A673 (cell line): ENCODE data around the gene RRAS. TPM values are rescaled to one million over a fixed set of nuclear protein-coding genes. Genes with fewer than 3 reads are reported as not detected.

ENCODE experiments used
- BruUV-seq: library from RNA; stranded (reverse); fragments of 400-500 nt; replicated peaks from 2 replicates; lab custom pipeline; 2021; lab: Mats Ljungman, UMichigan
- CTCF ChIA-PET: fragments of 300-600 bp; sonication (Branson Sonifier 250); formaldehyde crosslinking; loops from one replicate; lab custom pipeline; 2022; ENCODE audit warnings: antibody characterized with exemption; lab: Charles Lee
- POLR2A ChIA-PET: fragments of 300-600 bp; sonication (Branson Sonifier 250); formaldehyde crosslinking; loops from one replicate; lab custom pipeline; 2022; ENCODE audit warnings: antibody characterized with exemption; ENCODE audit not compliant: low non-redundant PET; lab: Charles Lee
- DNase-seq: peaks from one replicate; pipeline ENCODE4 v3.0.0-alpha.2; 2015; ENCODE audit warnings: low spot score
- H3K27ac ChIP-seq: fragments of 200-600 bp; sonication (generic); 2 replicates; pipeline ENCODE4 v1.5.1; 2016; ENCODE audit warnings: mixed run types, low read depth, mild to moderate bottlenecking, mixed read lengths, antibody characterized with exemption, low read length; ENCODE audit not compliant: poor library complexity, severe bottlenecking
- H3K27me3 ChIP-seq: fragments of 200-600 bp; sonication (generic); replicated peaks from 2 replicates; pipeline ENCODE4 v1.6.1; 2017; ENCODE audit warnings: mixed run types, low read depth, mild to moderate bottlenecking, mixed read lengths, antibody characterized with exemption, low read length; ENCODE audit not compliant: insufficient read depth, poor library complexity
- H3K36me3 ChIP-seq: fragments of 200-600 bp; sonication (generic); 2 replicates; pipeline ENCODE4 v1.6.1; 2016; ENCODE audit warnings: mixed run types, mild to moderate bottlenecking, mixed read lengths, antibody characterized with exemption, low read length; ENCODE audit not compliant: insufficient read depth, poor library complexity, severe bottlenecking
- H3K4me1 ChIP-seq: fragments of 200-600 bp; sonication (generic); 2 replicates; pipeline ENCODE4 v1.6.1; 2017; ENCODE audit warnings: mixed run types, mild to moderate bottlenecking, mixed read lengths, antibody characterized with exemption, low read length; ENCODE audit not compliant: insufficient read depth, poor library complexity, severe bottlenecking
- H3K4me3 ChIP-seq: fragments of 200-600 bp; sonication (generic); 2 replicates; pipeline ENCODE4 v1.5.1; 2016; ENCODE audit warnings: low read depth, mixed run types, mild to moderate bottlenecking, mixed read lengths, low read length; ENCODE audit not compliant: poor library complexity, severe bottlenecking
- H3K9me3 ChIP-seq: fragments of 200-600 bp; sonication (generic); 2 replicates; pipeline ENCODE4 v1.6.1; 2016; ENCODE audit warnings: mixed run types, low read depth, mild to moderate bottlenecking, mixed read lengths, antibody characterized with exemption, low read length; ENCODE audit not compliant: poor library complexity, severe bottlenecking
- EZH2 ChIP-seq: fragments of 200-600 bp; sonication (generic); IDR thresholded peaks from 2 replicates; pipeline ENCODE4 v1.6.1; 2017; ENCODE audit warnings: borderline replicate concordance, low read depth, mild to moderate bottlenecking, mixed read lengths, antibody characterized with exemption, low read length; ENCODE audit not compliant: poor library complexity, severe bottlenecking
- intact Hi-C: fragments of 100-400 bp; cut with micrococcal nuclease; formaldehyde crosslinking; loops from one replicate; pipeline ENCODE4 v1.10.0; 2022; ENCODE audit not compliant: unreplicated experiment
- total RNA-seq: library from RNA; stranded (reverse); gene quantifications from 2 replicates; pipeline ENCODE4 v1.2.3, GENCODE V29; 2021
- TF ChIP-seq, protein P1 (sequence below): fragments of 300-800, 200-600 bp; sonication (generic); conservative IDR thresholded peaks from 2 replicates; pipeline ENCODE4 v1.5.1; 2017; ENCODE audit warnings: low read depth, mild to moderate bottlenecking, antibody characterized with exemption, low read length, moderate library complexity, mixed read lengths

Gene RRAS
- total RNA-seq, 1 experiment from 2014 or later, result 27.6 TPM

DNA sequence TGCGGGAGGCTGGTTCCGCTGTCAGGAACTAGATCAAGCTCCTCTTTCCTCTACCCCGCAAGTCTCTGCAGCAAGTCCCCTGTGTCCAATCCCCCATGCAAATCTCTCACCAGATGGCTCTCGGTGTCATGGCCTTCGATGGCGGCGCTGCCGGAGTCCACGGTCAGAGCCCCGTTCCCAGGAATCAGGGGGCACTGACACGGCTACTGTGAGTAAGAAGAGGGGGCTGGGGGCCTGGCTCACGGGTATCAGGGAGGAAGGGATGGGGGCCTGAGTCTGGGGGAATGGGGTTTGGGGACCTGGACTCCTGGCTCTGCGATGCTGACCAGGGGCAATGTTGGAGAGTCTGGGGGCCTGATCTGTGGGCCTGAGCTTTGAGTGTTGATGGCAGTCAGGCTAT, 6.1 kb upstream of the RRAS start:
- intact Hi-C loops, result no loop called here
- Histone ChIP-seq H3K27ac (peak overlapping the region; percentile 26), H3K9me3 (no peaks in the 10 kb centered on the region), H3K4me1 (peaks cover 17% of the 10 kb centered on the region), H3K4me3 (no peak overlapping the region), H3K36me3 (peaks cover 43% of the 10 kb centered on the region), H3K27me3 (no peaks in the 10 kb centered on the region)
- TF ChIP-seq EZH2, result no peak
- TF ChIP-seq, protein P1, sequence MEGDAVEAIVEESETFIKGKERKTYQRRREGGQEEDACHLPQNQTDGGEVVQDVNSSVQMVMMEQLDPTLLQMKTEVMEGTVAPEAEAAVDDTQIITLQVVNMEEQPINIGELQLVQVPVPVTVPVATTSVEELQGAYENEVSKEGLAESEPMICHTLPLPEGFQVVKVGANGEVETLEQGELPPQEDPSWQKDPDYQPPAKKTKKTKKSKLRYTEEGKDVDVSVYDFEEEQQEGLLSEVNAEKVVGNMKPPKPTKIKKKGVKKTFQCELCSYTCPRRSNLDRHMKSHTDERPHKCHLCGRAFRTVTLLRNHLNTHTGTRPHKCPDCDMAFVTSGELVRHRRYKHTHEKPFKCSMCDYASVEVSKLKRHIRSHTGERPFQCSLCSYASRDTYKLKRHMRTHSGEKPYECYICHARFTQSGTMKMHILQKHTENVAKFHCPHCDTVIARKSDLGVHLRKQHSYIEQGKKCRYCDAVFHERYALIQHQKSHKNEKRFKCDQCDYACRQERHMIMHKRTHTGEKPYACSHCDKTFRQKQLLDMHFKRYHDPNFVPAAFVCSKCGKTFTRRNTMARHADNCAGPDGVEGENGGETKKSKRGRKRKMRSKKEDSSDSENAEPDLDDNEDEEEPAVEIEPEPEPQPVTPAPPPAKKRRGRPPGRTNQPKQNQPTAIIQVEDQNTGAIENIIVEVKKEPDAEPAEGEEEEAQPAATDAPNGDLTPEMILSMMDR, result no peak
- POLR2A ChIA-PET, result no interaction called here
- CTCF ChIA-PET, result no interaction called here
- no peak for DNase-seq
- BruUV-seq, result no TSS peak

DNA sequence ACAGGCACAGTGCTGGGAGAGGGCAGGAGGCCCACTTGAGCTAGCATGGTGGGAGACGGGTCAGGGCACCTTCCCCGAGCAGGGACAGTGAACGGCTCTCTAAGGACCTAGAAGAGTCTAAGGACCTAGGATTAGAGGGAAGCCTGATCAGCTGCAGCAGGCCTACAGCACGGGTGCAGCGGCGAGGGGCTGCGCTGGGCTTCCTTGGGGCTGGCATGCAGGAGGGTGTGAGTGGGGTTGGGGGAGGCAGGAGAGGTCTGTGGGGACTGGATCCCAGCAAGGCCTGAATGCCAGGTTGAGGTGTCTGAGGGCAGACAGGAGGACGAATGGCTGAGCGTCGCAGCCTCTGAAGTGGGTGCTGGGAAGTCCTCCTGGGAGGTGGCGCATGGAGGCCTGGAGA, 5.6 kb upstream of the RRAS start:
- no peaks in the 10 kb centered on the region for H3K27me3 ChIP-seq
- ChIA-PET POLR2A (no interaction called here), CTCF (no interaction called here)
- no peak overlapping the region for H3K4me3 ChIP-seq
- peaks cover 20% of the 10 kb centered on the region for H3K4me1 ChIP-seq
- no peaks in the 10 kb centered on the region for H3K9me3 ChIP-seq
- no peak for DNase-seq
- peak overlapping the region; percentile 26 for H3K27ac ChIP-seq
- intact Hi-C loops, result no loop called here
- TF ChIP-seq, protein P1, result no peak
- no peak for TF ChIP-seq EZH2
- no TSS peak for BruUV-seq
- H3K36me3 ChIP-seq, result peaks cover 42% of the 10 kb centered on the region

DNA sequence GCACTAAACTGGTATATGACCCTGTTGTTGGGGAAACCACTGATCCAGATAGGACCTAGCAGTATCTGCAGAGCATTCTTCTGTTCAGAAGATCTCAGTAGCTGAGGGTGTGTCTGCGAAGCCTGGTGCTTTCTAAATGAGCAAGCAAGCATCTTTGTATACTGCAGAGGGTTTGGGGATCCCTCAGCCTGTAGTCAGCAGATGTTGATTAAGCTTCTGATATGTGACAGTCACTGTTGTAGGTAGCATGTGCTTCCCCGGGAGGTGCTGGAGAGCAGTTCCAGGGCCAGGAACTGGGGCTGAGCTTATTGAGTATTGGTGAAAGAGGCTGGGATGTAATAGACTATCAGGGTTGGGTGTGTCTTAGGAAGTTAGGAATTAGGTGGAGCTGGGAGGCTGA, 3.5 kb upstream of the RRAS start:
- intact Hi-C loops, result no loop called here
- Histone ChIP-seq H3K9me3 (no peaks in the 10 kb centered on the region), H3K36me3 (peaks cover 25% of the 10 kb centered on the region), H3K4me3 (peak overlapping the region; percentile 82), H3K4me1 (peaks cover 30% of the 10 kb centered on the region), H3K27me3 (no peaks in the 10 kb centered on the region), H3K27ac (peak overlapping the region; percentile 1)
- ChIA-PET CTCF (interaction anchor here (1.2 kb wide), 1 partner anchor 29 kb away, joined by 3 read pairs; no protein-coding TSS in a partner anchor), POLR2A (no interaction called here)
- BruUV-seq, result no TSS peak
- DNase-seq, result no peak
- TF ChIP-seq, protein P1, result no peak
- TF ChIP-seq EZH2, result no peak
